Measurements from ENCODE around the gene DPP6.

The DPP6 gene

DNA sequence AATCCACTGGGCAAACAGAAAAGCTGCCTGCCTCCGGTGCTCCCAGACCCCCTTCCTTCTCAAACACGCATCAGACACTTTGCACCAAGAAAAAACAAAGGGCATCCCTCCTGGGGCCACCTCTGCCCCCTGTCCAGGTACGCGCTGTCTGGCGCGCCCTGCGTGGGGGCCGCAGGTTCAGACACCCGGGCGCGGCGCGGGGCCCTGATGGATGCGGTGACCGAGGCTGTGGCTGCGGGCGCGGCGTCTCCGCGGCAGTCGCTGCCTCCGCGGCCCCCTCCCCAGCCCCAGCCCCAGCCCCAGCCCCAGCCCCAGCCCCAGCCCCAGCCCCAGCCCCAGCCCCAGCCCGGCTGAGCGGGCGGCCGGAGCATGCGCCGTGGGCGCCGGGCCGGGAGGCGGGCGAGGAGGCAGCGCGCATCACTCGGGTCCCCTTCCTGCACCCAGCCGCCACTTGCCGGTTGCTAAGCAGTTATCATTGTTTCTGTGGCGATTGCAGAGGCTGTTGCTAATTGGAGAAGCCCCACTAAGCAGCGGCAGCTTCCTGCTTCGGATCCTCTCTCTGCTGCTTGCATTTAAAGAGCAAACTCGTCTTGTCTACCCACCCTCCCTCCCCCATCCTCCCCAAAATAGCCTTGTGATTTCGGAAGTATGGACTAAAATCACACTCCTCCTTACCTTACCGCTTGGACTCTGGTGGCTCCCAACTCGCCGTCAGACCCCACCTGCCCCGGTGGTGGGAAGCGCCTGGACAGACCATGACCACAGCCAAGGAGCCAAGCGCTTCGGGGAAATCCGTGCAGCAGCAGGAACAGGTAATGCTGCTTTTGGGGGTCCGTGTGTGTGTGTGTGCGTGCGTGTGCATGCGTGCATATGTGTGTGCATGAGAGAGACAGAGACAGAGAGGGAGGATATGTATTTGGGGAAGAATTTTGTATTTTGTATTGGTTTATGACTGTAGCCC lies 252.8 kb downstream of the DPP6 start:
- no peak for DNase-seq (ENCODE audit: low read depth, low spot score)
- no peak overlapping the region for H3K4me3 ChIP-seq (ENCODE audit: low read length)

DNA sequence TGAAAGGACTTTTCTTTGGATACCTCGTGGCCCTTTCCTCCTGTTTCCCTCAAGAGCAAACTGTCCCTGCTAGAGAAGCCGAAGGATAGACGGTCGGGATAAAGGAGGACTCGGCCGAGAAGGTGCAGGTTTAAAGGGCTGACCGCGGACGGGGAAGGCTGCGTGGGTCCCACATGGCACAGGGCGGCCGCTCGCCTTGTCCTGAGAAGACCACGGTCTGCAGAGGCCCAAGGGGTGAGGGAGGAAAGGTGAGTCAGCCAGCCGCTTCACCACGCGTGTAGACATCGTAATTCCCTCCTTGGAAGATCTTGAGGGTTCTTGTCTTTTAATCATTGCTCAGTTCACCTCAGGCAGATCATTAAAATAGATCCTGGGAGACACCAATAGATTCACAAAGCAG lies 253.8 kb downstream of the DPP6 start:
- DNase-seq (ENCODE audit: low read depth, low spot score), result no peak
- H3K4me3 ChIP-seq (ENCODE audit: low read length), result no peak overlapping the region

DNA sequence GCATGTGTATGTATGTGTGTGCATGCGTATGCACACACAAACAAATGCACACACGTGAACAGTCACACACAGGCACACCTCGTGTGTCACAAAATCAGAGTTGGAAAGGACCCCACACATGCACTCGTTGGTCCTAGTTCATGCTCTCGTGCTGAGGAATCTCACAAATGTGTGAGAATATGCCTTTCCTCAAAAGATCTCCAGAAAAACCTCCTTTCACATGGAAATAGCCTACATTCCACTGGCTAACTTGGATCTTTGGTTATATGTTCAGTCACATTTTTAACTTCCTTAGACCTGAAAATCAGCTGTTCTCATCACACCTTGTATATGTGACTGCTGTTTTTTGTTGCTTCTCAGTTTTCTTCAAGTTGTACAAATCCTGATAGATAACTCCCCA lies 256.7 kb downstream of the DPP6 start:
- H3K4me3 ChIP-seq (ENCODE audit: low read length), result no peak overlapping the region
- DNase-seq (ENCODE audit: low read depth, low spot score), result no peak

DNA sequence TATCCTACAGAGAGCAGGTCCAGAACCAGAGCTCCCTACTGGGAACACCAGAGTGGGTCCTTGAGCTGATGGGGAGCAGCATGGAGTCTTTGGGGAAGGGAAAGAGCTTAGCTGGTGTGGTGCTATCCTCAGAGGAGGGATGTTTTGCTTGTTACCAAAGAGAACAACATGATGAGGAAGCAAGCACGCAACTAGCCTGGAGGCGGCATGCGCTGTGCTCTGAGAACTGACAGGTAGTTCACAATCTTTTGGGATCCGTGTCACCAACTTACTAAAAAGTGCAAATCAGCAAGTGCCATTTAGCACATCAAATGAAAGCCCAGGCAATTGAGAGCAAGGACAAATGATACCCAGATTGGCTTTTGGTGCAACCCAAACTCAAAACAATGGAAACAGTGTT lies 257.9 kb downstream of the DPP6 start:
- no peak for DNase-seq (ENCODE audit: low read depth, low spot score)

DNA sequence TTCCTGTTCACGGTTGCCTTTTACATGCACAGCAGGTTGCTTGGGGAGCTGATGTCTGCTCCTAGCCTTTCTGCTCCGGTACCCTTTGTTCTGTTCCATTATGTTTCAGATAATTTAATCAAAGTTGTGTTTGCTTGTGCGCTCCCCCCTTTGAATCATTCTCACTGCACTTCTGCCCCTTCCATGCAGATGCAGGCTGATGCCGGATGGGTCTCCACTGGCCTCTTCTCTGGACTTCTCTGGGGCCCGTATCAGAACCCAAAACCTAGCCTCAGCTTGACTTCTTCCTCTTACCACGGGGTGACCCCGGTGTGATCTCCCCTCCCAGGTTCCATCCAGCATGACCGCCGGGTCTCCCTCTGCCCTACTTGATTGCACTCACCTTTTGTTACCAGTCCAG lies 272.0 kb downstream of the DPP6 start:
- DNase-seq (ENCODE audit: low read depth, low spot score), result no peak
- H3K4me3 ChIP-seq (ENCODE audit: low read length), result no peak overlapping the region

More for the DNA sequence above, 257.9 kb downstream of the DPP6 start:
- H3K4me3 ChIP-seq (ENCODE audit: low read length), result no peak overlapping the region

DNA sequence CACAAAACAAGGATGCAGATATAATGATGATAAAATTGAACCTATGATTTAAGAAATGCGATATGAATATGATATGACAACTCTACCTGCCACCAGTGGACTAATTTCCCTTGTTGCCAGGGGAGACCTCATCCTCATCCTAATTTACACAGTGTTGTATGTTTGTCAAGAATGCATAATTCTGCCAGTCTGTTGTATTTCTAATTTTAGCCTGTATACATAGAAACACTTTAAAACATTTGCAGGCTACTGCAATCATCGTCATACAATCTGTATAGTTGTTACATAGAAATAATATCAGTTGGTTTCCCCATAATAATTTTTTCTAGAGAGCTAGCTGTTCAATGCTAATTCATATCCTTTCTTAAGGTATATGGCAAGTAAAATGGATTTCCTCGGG lies 274.2 kb downstream of the DPP6 start:
- no peak for DNase-seq (ENCODE audit: low read depth, low spot score)
- no peak overlapping the region for H3K4me3 ChIP-seq (ENCODE audit: low read length)

DNA sequence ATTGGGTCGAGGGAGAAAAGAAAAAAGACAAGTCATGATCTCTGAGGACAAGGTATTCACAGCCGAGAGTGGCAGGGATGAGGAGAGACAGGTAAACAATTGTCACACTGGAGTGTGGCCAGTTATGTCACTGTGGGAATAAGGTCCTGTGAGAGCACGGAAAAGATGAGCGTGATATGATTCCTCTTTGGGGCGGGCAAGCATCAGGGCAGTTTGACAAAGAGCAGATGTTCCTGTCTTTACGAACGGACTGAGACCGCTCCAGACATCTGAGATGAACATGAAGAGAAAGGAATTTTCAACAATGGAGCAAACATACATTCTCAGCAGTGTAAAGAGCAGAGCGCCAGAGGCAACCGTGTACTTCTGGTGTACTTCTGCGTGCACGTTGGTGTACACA lies 278.1 kb downstream of the DPP6 start:
- DNase-seq (ENCODE audit: low read depth, low spot score), result no peak
- no peak overlapping the region for H3K4me3 ChIP-seq (ENCODE audit: low read length)

DNA sequence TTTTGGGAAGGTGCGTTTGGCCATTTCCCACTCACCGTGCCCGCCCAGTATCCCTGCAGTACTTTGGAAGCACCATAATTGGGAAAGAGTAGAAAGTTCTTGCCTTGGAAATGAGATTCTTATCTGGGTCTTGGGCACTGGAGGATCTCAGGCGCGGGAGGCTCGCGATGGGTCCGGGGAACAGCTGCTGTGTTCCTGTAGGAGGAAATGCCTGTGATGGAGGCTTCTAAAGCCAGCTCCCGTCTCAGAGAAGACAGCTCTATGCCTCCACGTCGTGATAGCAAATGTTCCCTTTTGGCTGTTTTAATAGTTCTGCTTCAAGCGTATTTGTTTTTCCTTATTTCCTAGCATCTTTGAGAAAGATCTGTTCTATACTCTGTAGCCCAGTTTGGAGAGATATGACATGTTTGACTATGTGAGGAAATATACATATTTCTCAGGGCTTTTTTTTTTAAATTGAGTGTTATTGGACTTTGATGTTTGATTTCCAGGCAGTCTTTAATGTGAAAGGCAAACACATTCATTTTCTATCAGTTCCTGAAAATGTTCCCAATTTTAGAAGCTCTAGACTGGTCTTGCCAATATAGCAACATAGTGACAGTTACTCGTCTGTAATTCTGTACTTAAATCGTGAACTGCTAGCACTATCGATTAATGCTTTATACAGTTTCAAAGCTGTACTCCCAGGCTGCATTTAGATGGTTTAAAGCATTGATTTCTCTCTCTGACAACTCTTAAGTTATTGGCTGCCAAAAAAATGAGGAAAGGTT lies 280.8 kb downstream of the DPP6 start:
- no peak overlapping the region for H3K4me3 ChIP-seq (ENCODE audit: low read length)
- no peak for DNase-seq (ENCODE audit: low read depth, low spot score)

DNA sequence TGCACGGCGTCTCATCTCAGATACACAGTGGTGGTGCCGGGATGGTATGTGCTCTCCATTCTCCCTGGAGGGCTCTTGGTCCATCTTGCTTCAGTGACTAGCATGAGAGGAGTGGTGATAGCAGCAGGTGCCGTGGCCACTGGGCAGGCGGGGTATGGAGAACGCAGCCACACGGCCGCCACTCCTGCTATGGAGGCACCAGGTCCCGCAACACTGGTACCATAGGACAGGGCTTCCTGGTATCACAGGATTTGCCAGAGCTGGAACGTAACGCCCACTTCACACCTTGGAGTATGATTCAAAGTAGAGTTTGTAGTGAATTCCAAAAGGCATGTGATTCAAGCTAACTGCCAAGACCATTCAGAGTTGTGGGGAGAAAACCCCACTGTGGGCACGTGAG lies 284.1 kb downstream of the DPP6 start:
- no peak for DNase-seq (ENCODE audit: low read depth, low spot score)
- no peak overlapping the region for H3K4me3 ChIP-seq (ENCODE audit: low read length)

DNA sequence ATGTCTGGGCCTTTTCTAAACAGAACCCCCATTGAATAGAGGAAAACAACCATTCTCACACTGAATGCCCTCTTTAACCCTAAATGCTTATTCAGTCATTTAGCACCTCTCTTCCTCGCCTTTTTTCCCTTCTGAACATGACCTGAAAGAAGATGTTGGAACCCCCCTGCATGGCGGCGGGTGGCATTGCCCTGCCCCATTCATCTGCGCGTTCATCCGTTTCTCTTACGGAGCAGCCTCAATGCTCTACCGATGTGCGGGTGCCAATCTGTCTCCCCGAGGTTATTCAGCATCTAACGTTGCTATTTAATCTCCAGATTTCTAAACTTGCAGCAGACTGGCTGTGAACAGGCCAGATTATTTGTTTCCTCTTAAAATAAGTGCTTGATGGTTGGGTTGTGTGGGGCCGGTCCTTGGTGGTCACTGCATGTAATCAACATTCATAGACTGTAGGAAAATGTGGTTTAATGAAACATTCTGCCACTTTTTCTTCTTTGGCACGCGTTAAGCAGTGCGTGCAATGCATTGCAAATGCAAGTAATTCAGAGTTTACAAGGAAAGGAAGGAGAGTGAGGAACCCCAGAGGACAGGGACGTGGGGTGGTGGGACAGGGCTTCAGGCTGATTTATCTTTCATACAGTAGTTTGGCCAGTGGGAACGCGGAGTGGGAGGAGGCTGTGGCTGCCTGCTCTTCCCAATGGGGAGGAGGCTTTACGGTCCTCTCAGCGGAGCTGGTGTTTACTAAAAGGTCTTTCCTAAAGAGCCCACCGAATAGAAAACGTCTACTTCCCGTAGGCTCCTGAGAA lies 286.7 kb downstream of the DPP6 start:
- no peak overlapping the region for H3K4me3 ChIP-seq (ENCODE audit: low read length)
- DNase-seq (ENCODE audit: low read depth, low spot score), result no peak

DNA sequence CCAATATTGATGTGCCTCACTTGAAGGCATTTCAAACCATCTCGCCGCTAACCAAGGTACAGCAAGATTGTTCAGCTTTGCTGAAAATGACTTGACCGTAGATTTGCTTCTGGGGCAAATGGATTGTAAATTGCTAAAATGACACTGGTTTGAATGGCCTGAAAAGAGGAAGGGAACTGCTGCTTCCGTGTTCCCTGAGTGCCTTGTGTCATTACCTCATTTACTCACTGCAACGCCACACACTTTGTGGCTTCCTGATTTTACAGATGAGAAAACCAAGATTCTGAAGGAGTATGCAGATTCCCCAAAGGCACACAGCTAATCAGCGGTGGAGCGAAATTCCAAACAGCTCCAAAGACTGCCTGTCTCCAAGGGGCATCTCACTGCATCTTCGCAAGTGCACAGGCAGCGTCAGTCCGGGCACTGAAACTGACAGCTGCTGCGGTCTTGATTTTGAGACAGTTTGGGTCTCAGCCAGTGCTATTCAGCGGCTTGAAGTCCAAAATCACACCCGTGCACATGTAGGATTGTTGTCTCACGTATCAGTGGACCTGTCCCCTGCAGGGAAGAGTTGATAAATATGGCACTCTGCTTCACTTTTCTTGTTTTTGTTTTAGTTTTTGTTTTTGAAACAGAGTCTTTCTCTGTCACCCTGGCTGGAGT lies 290.9 kb downstream of the DPP6 start:
- no peak overlapping the region for H3K4me3 ChIP-seq (ENCODE audit: low read length)
- no peak for DNase-seq (ENCODE audit: low read depth, low spot score)

DNA sequence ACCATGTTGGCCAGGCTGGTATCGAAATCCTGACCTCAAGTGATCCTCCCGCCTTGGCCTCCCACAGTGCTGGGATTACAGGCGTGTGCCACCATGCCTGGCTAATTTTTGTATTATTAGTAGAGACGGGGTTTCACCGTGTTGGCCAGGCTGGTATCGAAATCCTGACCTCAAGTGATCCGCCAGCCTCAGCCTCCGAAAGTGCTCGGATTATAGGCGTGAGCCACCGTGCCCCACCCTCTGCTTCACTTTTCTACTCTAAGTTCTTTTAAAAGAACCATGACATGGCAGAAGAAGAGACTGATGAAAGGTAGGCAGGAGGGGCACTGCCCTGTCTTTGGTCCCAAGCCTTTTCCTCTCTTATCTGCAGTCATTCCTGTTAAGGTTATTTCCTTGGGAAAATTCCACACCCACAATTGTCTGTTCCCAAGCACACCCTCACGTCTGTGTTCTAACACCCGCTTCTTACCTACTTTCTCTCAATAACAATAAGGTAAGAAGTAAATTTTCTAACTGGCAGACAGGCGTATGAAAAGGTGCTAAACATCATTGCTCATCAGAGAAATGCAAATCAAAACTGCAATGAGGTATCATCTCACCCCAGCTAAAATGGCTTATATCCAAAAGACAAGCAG lies 291.7 kb downstream of the DPP6 start:
- no peak overlapping the region for H3K4me3 ChIP-seq (ENCODE audit: low read length)
- no peak for DNase-seq (ENCODE audit: low read depth, low spot score)

DNA sequence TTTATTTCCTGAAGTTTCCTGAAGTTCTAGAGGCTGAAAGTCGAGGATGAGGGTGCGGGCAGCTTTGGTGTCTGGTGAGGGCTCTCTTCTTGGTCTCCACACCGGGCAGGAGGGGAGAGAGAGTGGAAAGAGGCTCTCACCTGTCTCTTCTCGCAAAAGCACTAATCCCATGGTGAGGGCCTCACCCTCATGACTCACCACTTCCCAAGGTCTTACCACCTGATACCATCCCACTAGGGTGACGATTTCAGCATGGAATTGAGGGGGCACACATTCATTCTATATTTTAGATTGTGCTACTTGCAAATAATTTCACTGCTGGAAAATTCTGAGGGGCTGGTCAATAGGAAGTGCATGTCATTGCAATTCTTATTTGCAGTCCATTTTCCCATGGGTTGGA lies 292.9 kb downstream of the DPP6 start:
- DNase-seq (ENCODE audit: low read depth, low spot score), result no peak
- H3K4me3 ChIP-seq (ENCODE audit: low read length), result no peak overlapping the region

DNA sequence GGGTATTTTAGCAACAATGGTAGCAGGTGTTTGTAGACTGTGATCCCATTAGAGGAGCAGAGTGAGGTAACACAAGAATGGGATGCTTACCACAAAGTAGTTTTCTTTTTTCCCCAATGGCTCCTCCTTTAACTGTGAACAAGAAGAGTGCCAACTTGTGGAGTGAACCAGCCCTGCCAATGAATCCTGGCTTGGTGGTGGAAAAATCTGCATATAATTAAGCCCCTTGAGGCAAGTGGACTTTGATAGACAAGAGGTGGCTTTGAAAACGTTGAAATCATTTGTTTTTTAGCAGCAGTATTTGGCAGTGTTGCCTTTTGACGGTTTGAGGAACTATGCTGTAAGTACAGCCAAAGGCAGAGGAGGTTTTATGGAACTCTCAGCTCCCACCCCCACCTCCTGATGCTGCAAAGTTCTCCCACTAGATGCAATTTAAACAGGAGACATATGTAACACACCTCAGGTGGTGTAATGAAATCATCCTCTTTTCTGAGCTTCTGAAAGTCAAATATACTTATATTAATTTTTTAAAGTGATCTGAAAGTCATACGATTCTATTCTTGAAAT lies 295.6 kb downstream of the DPP6 start:
- H3K4me3 ChIP-seq (ENCODE audit: low read length), result no peak overlapping the region
- no peak for DNase-seq (ENCODE audit: low read depth, low spot score)

DNA sequence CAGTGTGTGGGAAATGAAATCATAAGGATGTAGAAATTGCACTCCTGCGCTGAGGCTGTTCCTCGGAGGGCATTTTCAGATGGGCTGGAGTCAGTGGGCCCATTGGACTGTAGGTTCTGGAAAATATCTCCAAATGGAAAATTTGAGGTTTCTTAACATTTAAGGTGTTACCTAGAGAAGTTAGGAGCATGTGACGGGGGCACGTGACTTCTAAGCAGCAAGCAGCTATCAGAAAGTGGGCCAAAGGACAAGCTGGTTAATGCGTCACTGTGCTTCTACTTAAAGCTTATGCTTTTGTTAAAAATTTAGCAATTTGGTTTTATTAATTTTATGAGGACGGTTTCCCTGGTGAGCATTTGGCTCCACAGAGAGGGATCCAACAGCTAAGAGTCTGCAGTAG lies 298.7 kb downstream of the DPP6 start:
- DNase-seq (ENCODE audit: low read depth, low spot score), result no peak
- H3K4me3 ChIP-seq (ENCODE audit: low read length), result no peak overlapping the region

DNA sequence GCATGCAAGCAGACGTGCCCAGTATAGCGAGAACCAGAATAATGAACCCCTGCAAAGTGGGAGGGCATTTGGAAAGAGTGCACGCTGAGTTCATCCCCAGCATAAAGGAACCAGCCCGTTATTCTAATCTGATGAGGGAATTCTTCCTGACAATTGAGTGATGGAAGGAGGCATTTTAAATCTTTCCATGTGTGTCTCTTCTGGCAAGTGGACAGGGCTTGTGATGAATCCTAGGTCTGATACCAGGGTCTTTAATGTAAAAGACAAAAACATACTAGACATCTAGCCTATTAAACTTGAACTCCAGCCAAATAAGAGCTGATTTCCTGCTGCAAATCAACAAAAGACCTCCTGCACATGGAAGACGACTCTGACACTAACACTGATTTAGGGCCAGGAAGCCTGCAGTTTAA lies 301.2 kb downstream of the DPP6 start:
- no peak overlapping the region for H3K4me3 ChIP-seq (ENCODE audit: low read length)
- no peak for DNase-seq (ENCODE audit: low read depth, low spot score)

DNA sequence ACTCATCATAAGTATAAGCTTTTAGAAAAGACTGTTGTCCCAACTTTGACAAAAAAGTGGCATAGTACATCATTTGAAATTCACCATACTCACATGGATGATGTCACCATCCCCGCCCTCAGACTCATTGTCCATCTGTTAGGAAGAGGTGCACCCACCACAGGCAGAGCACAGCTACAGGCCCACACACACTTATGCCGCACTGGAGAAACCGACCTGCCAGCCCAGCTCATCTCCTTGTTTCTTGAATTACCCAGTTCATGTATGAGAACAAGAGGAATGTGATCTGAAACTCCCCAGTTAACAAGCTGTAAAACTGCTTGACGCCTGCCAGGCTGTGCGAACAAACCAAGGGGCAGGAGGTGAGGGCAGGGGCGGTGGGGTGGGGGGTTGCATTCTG lies 312.0 kb downstream of the DPP6 start:
- H3K4me3 ChIP-seq (ENCODE audit: low read length), result no peak overlapping the region
- DNase-seq (ENCODE audit: low read depth, low spot score), result no peak

DNA sequence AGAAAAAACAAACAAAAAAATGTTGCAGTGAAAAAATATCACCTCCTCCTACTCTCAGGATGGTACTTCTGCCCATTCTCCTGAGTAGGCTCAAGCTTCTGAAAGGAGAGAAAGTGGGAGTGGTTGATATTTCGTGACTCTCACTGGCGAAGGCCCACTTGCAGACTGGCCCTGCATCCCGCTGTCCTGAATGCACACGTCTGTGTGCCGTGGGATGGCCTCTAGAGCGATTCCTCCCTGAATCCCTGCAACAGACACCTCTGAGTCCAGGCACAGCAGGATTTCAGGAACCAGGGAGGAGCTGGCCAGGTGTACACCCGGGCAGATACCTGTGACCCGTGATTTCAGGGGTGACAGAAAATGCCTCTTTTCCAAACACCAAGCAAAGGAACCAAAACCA lies 319.2 kb downstream of the DPP6 start:
- DNase-seq (ENCODE audit: low read depth, low spot score), result no peak
- no peak overlapping the region for H3K4me3 ChIP-seq (ENCODE audit: low read length)

Measured in Jurkat, Clone E6-1 (cell line).